ENCODE measurements around the gene AP1M1.

AP1M1 gene

GRCh38 chr19:16261584-16262368 lies 64.1 kb downstream of the AP1M1 start:
- Histone ChIP-seq H3F3A (ENCODE audit: insufficient read depth) (peaks cover 6% of the 10 kb centered on the region; the same call in 1 of the 2 replicates), H3K9me3 (ENCODE audit: insufficient read depth, low read length) (no peaks in the 10 kb centered on the region), H3K9me2 (replicated peaks; ENCODE audit: insufficient read depth, low read length) (no peaks in the 10 kb centered on the region), H3K4me2 (ENCODE audit: low read depth, low read length, poor library complexity, severe bottlenecking) (no peak overlapping the region), H3K36me3 (ENCODE audit: low read length) (no peaks in the 10 kb centered on the region), H3K9ac (ENCODE audit: low read length) (no peak overlapping the region), H3K27ac (ENCODE audit: low read depth, low read length) (no peak overlapping the region), H3K27me3 (ENCODE audit: low read length) (no peaks in the 10 kb centered on the region), H3K4me3 (ENCODE audit: insufficient read depth, low read length, poor library complexity, severe bottlenecking) (no peak overlapping the region), H2AFZ (ENCODE audit: low read depth, low read length, severe bottlenecking) (no peak overlapping the region), H4K20me1 (ENCODE audit: low read depth, low read length) (no peaks in the 10 kb centered on the region), H3K79me2 (ENCODE audit: insufficient read depth, low read length) (no peaks in the 10 kb centered on the region)
- TF ChIP-seq, protein P1, sequence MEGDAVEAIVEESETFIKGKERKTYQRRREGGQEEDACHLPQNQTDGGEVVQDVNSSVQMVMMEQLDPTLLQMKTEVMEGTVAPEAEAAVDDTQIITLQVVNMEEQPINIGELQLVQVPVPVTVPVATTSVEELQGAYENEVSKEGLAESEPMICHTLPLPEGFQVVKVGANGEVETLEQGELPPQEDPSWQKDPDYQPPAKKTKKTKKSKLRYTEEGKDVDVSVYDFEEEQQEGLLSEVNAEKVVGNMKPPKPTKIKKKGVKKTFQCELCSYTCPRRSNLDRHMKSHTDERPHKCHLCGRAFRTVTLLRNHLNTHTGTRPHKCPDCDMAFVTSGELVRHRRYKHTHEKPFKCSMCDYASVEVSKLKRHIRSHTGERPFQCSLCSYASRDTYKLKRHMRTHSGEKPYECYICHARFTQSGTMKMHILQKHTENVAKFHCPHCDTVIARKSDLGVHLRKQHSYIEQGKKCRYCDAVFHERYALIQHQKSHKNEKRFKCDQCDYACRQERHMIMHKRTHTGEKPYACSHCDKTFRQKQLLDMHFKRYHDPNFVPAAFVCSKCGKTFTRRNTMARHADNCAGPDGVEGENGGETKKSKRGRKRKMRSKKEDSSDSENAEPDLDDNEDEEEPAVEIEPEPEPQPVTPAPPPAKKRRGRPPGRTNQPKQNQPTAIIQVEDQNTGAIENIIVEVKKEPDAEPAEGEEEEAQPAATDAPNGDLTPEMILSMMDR (IDR thresholded peaks at IDR 0.05; ENCODE audit: insufficient read depth, low read length, poor library complexity, severe bottlenecking): no peak
- TF ChIP-seq EZH2phosphoT487 (conservative IDR thresholded peaks at IDR 0.05; ENCODE audit: low read length): no peak

- Histone ChIP-seq H3K9ac (ENCODE audit: low read length) (no peak overlapping the region), H3K79me2 (ENCODE audit: insufficient read depth, low read length) (no peaks in the 10 kb centered on the region), H3F3A (ENCODE audit: insufficient read depth) (0 out of 2 replicates have a peak, but pooled peaks cover 1% of the 10 kb centered on the region), H4K20me1 (ENCODE audit: low read depth, low read length) (no peaks in the 10 kb centered on the region), H3K4me3 (ENCODE audit: insufficient read depth, low read length, poor library complexity, severe bottlenecking) (no peak overlapping the region), H3K36me3 (ENCODE audit: low read length) (no peaks in the 10 kb centered on the region), H3K4me2 (ENCODE audit: low read depth, low read length, poor library complexity, severe bottlenecking) (no peak overlapping the region), H2AFZ (ENCODE audit: low read depth, low read length, severe bottlenecking) (no peak overlapping the region), H3K9me2 (replicated peaks; ENCODE audit: insufficient read depth, low read length) (no peaks in the 10 kb centered on the region), H3K27ac (ENCODE audit: low read depth, low read length) (no peak overlapping the region), H3K9me3 (ENCODE audit: insufficient read depth, low read length) (no peaks in the 10 kb centered on the region), H3K27me3 (ENCODE audit: low read length) (no peaks in the 10 kb centered on the region)
- TF ChIP-seq EZH2phosphoT487 (conservative IDR thresholded peaks at IDR 0.05; ENCODE audit: low read length): no peak
- TF ChIP-seq, protein P1 (IDR thresholded peaks at IDR 0.05; ENCODE audit: insufficient read depth, low read length, poor library complexity, severe bottlenecking): no peak
Measured at GRCh38 chr19:16262618-16263017, 64.9 kb downstream of the AP1M1 start.

DNA sequence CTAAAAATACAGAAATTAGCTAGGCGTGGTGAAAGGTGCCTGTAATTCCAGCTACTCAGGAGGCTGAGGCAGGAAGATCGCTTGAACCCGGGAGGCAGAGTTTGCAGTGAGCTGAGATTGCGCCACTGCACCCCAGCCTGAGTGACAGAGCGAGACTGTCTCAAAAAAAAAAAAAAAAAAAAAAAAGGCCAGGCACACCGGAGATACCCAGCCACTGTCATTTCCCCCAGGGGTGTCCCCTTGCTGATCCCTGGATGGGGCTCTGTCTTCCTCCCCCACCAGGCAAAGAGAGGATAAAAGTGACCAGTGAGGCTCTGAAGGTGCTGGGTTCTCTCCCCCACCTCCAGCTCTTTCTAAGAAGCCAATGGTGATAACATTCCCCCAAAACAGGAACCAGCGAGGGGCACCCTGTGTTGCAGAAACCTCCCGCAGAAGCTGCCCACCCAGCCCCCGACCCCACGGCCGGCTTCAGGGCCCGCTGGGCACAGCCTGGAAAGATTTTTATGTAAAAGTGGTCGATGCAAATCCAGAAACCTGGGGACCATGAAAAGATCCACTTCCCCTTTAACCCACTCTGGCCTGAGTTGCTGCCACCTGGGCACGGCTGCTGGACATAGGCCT lies 65.5 kb downstream of the AP1M1 start:
- no peak overlapping the region for H3K9ac ChIP-seq (ENCODE audit: low read length)
- no peaks in the 10 kb centered on the region for H4K20me1 ChIP-seq (ENCODE audit: low read depth, low read length)
- no peaks in the 10 kb centered on the region for H3K79me2 ChIP-seq (ENCODE audit: insufficient read depth, low read length)
- no peak overlapping the region for H3K27ac ChIP-seq (ENCODE audit: low read depth, low read length)
- H3K4me3 ChIP-seq (ENCODE audit: insufficient read depth, low read length, poor library complexity, severe bottlenecking): no peak overlapping the region
- H3K9me2 ChIP-seq (replicated peaks; ENCODE audit: insufficient read depth, low read length): no peaks in the 10 kb centered on the region
- H3K27me3 ChIP-seq (ENCODE audit: low read length): no peaks in the 10 kb centered on the region
- H3K36me3 ChIP-seq (ENCODE audit: low read length): no peaks in the 10 kb centered on the region
- H3K9me3 ChIP-seq (ENCODE audit: insufficient read depth, low read length): no peaks in the 10 kb centered on the region
- H3F3A ChIP-seq (ENCODE audit: insufficient read depth): no peaks in the 10 kb centered on the region
- H2AFZ ChIP-seq (ENCODE audit: low read depth, low read length, severe bottlenecking): no peak overlapping the region
- no peak overlapping the region for H3K4me2 ChIP-seq (ENCODE audit: low read depth, low read length, poor library complexity, severe bottlenecking)
- TF ChIP-seq, protein P1 (IDR thresholded peaks at IDR 0.05; ENCODE audit: insufficient read depth, low read length, poor library complexity, severe bottlenecking): no peak
- TF ChIP-seq EZH2phosphoT487 (conservative IDR thresholded peaks at IDR 0.05; ENCODE audit: low read length): no peak

Data from SU-DHL-6 (cell line).